K562 (cell line): ENCODE measurements around the gene RFT1. TPM values are rescaled to one million over a fixed set of nuclear protein-coding genes. Genes with fewer than 3 reads are reported as not detected.

Experiments used
- ATAC-seq: fragments of 200-7000 bp; cut with Tn5 transposase; 3 replicates; pipeline ENCODE4 v1.9.1; 2020; ENCODE audit warnings: moderate library complexity
- BruUV-seq: library from RNA; stranded (reverse); fragments of 400-500 nt; replicated peaks from 2 replicates; lab custom pipeline; 2021; lab: Mats Ljungman, UMichigan
- CTCF ChIA-PET: fragments of 300-600 bp; formaldehyde crosslinking; extraction: SDS; loops from one replicate; lab custom pipeline; 2021; ENCODE audit warnings: low intra/inter-chr PET ratio; lab: Yijun Ruan, JAX
- POLR2A ChIA-PET: fragments of 300-600, 350-650 bp; sonication (Branson Sonifier 250); formaldehyde crosslinking; extraction: SDS; loops from one replicate; lab custom pipeline; 2021; ENCODE audit warnings: antibody characterized with exemption, inconsistent platforms; lab: Yijun Ruan, JAX
- DNase-seq, 4 experiments: peaks; one replicate each; pipeline versions ENCODE4 v3.0.0 to v3.0.0-alpha.2; 2011 to 2018; ENCODE audit warnings: low spot score in 3 of 4, mixed read lengths in 3 of 4; ENCODE audit errors: extremely low read depth in 1 of 4
- FAIRE-seq: peaks from 2 replicates; lab custom pipeline; 2011; peaks lifted over from hg19 to GRCh38; lab: Jason Lieb, UNC
- H2AFZ ChIP-seq: 2 replicates; pipeline ENCODE4 v1.6.0; 2011; ENCODE audit warnings: low read depth, low read length, control low read depth, inconsistent platforms
- H3K27ac ChIP-seq: fragments of 200-600 bp; 3 replicates; pipeline ENCODE4 v1.8.0; 2011; ENCODE audit warnings: low read depth, mild to moderate bottlenecking, control low read depth, inconsistent platforms, low read length, moderate library complexity, mixed read lengths; ENCODE audit errors: extremely low read depth
- H3K27me3 ChIP-seq, 2 experiments: fragments of 300-600 bp in 1 of 2; 2 replicates in 1 of 2; 3 replicates in 1 of 2; pipeline versions ENCODE4 v1.6.0 to v1.8.0; 2011; ENCODE audit warnings: inconsistent platforms in 2 of 2, low read length in 2 of 2, mild to moderate bottlenecking in 1 of 2, mixed read lengths in 1 of 2, moderate library complexity in 1 of 2; ENCODE audit not compliant: control insufficient read depth in 2 of 2, insufficient read depth in 2 of 2
- H3K36me3 ChIP-seq: fragments of 300-600 bp; 3 replicates; pipeline ENCODE4 v1.8.0; 2011; ENCODE audit warnings: mild to moderate bottlenecking, low read length, inconsistent platforms; ENCODE audit not compliant: control insufficient read depth, insufficient read depth
- H3K4me1 ChIP-seq, 2 experiments: fragments of 200-600 bp in 1 of 2; replicated peaks in 1 of 2; 2 replicates in 1 of 2; 3 replicates in 1 of 2; pipeline versions ENCODE4 v1.5.1 to v1.8.0; 2011; ENCODE audit warnings: inconsistent platforms in 2 of 2, low read length in 2 of 2, mild to moderate bottlenecking in 1 of 2, mixed read lengths in 1 of 2, moderate library complexity in 1 of 2; ENCODE audit not compliant: control insufficient read depth in 2 of 2, insufficient read depth in 2 of 2
- H3K4me2 ChIP-seq: 2 replicates; pipeline ENCODE4 v1.6.1; 2011; ENCODE audit warnings: low read length, control low read depth, inconsistent platforms, mixed read lengths; ENCODE audit not compliant: insufficient read depth
- H3K4me3 ChIP-seq: fragments of 200-600 bp; sonication (generic), shearing (Covaris generic); 2 replicates; pipeline ENCODE4 v1.5.1; 2016; ENCODE audit warnings: control low read depth, inconsistent platforms
- H3K79me2 ChIP-seq: fragments of 200-600 bp; 3 replicates; pipeline ENCODE4 v1.8.0; 2011; ENCODE audit warnings: low read length, inconsistent platforms; ENCODE audit not compliant: control insufficient read depth, insufficient read depth
- H3K9ac ChIP-seq, 2 experiments: 2 replicates each; pipeline versions ENCODE4 v1.6.0 to v1.6.1; 2011; ENCODE audit warnings: low read depth in 2 of 2, low read length in 2 of 2, control low read depth in 1 of 2, inconsistent platforms in 1 of 2, mild to moderate bottlenecking in 1 of 2, mixed read lengths in 1 of 2; ENCODE audit not compliant: insufficient read depth in 1 of 2
- H3K9me1 ChIP-seq: one replicate; pipeline ENCODE4 v1.6.0; 2011; ENCODE audit warnings: inconsistent platforms, mild to moderate bottlenecking, low read length, moderate library complexity; ENCODE audit not compliant: control insufficient read depth, insufficient read depth
- H3K9me3 ChIP-seq: replicated peaks from 2 replicates; pipeline ENCODE4 v1.5.1; 2011; ENCODE audit warnings: low read depth, low read length, inconsistent platforms; ENCODE audit not compliant: control insufficient read depth, insufficient read depth
- H4K20me1 ChIP-seq: replicated peaks from 2 replicates; pipeline ENCODE4 v1.6.1; 2011; ENCODE audit warnings: low read length, inconsistent platforms, mixed read lengths; ENCODE audit not compliant: control insufficient read depth, insufficient read depth
- BMI1 ChIP-seq: fragments of 150-350 bp; IDR thresholded peaks from 2 replicates; pipeline ENCODE4 v1.6.1; 2014; ENCODE audit warnings: low read length
- CREM ChIP-seq: IDR thresholded peaks from 2 replicates; pipeline ENCODE4 v1.6.1; 2014; ENCODE audit warnings: antibody characterized with exemption, low read depth
- EP400 ChIP-seq: fragments of 450-650 bp; IDR thresholded peaks from 2 replicates; pipeline ENCODE4 v1.6.1; 2017; ENCODE audit warnings: antibody characterized with exemption, mild to moderate bottlenecking, moderate library complexity
- HNRNPL ChIP-seq: fragments of 200-400 bp; formaldehyde crosslinking; IDR thresholded peaks from 2 replicates; pipeline ENCODE4 v1.6.1; 2017; ENCODE audit warnings: low read depth, mild to moderate bottlenecking, low read length
- MAFK ChIP-seq: IDR thresholded peaks from 2 replicates; pipeline ENCODE4 v1.6.1; 2011; ENCODE audit warnings: low read length, improper control_type of control experiment
- MCM7 ChIP-seq, 2 experiments: fragments of 450-650 bp; IDR thresholded peaks; 2 replicates each; pipeline ENCODE4 v1.6.1; 2016 to 2018
- NFXL1 ChIP-seq: fragments of 450-650 bp; formaldehyde crosslinking; IDR thresholded peaks from 2 replicates; pipeline ENCODE4 v1.4.0; 2021; ENCODE audit warnings: mild to moderate bottlenecking
- NR2F6 ChIP-seq: fragments of 450-650 bp; formaldehyde crosslinking; IDR thresholded peaks from 2 replicates; pipeline ENCODE4 v1.4.0; 2020; ENCODE audit warnings: mild to moderate bottlenecking
- SIN3B ChIP-seq: fragments of 450-650 bp; IDR thresholded peaks from 2 replicates; pipeline ENCODE4 v1.6.1; 2017; ENCODE audit warnings: low read depth, mild to moderate bottlenecking, moderate library complexity
- SMC3 ChIP-seq: conservative IDR thresholded peaks from 2 replicates; pipeline ENCODE4 v1.6.1; 2011; ENCODE audit warnings: low read depth, low read length, improper control_type of control experiment; ENCODE audit not compliant: insufficient read depth
- USF1 ChIP-seq: sonication (generic); formaldehyde crosslinking; IDR thresholded peaks from 2 replicates; pipeline ENCODE4 v1.9.0; 2022; ENCODE audit warnings: mild to moderate bottlenecking, missing genetic modification reagents
- ZNF316 ChIP-seq: fragments of 450-650 bp; IDR thresholded peaks from 2 replicates; pipeline ENCODE4 v1.6.1; 2016
- ZNF780A ChIP-seq: fragments of 250-450 bp; sonication (Bioruptor Pico); IDR thresholded peaks from 2 replicates; pipeline ENCODE4 v1.5.0; 2021; ENCODE audit warnings: mild to moderate bottlenecking
- WGBS: fragments of 100-300 bp; shearing (Covaris generic); methylation state at CpG from one replicate; pipeline ENCODE4 v1.1.6; 2016; ENCODE audit warnings: low coverage, mixed read lengths; ENCODE audit not compliant: insufficient coverage; ENCODE audit errors: missing lambda C conversion rate; 5-methylcytosine and 5-hydroxymethylcytosine counted together
- in situ Hi-C: fragments of 300-500 bp; cut with MboI; formaldehyde crosslinking; loops from 4 replicates; pipeline ENCODE4 v1.15.0; 2018; ENCODE audit warnings: inconsistent platforms, mixed read lengths
- intact Hi-C: fragments of 100-400 bp; cut with micrococcal nuclease; formaldehyde crosslinking; loops from 2 replicates; pipeline ENCODE4 v1.14.2; 2022
- polyA plus RNA-seq, 8 experiments: library from polyadenylated mRNA; depleted of rRNA in 4 of 8; stranded (reverse) in 5 of 8; unstranded in 3 of 8; fragments of >200 nt; fragmentation: Nextera tagmentation in 2 of 8; fragmentation: Illumina TruSeq in 1 of 8; extraction: Ambion mirVana in 2 of 8; extraction: Trizol in 1 of 8; gene quantifications; 2 replicates each; pipeline versions ENCODE4 v1.2.1 to v1.2.3, GENCODE V29; 2011 to 2014; ENCODE audit warnings: inconsistent platforms in 1 of 8, missing spikeins in 1 of 8
- total RNA-seq, 7 experiments: library from RNA; depleted of rRNA in 6 of 7; stranded (reverse); fragments of >200 nt in 6 of 7; fragmentation: Illumina TruSeq in 2 of 7; extraction: Trizol in 2 of 7; gene quantifications; 2 replicates each; pipeline versions ENCODE4 v1.2.1 to v1.2.3, GENCODE V29; 2011 to 2021; ENCODE audit warnings: low replicate concordance in 1 of 7
- TF ChIP-seq, protein P1 (sequence below): fragments of 250-450 bp; sonication (Bioruptor Pico); IDR thresholded peaks from 2 replicates; pipeline ENCODE4 v1.5.0; 2021; ENCODE audit warnings: mild to moderate bottlenecking, moderate library complexity
- TF ChIP-seq, protein P2 (sequence below): sonication (generic); IDR thresholded peaks from 2 replicates; pipeline ENCODE4 v1.6.1; 2016
- TF ChIP-seq, protein P3 (sequence below): fragments of 250-450 bp; sonication (Bioruptor Pico); IDR thresholded peaks from 2 replicates; pipeline ENCODE4 v1.4.0; 2020; ENCODE audit warnings: mild to moderate bottlenecking

RFT1 gene
- total and polyA plus RNA-seq, 9 of the 15 experiments (the other 6 are each of a cell fraction or from before 2014, with no cell fraction given) = 4.4 to 23.8 (median 8.9) TPM

- ChIA-PET CTCF (interaction anchor here (0.7 kb wide), 1 partner anchor 20 kb away, joined by 5 read pairs; no protein-coding TSS in a partner anchor), POLR2A (interaction anchor here (1.0 kb wide), 1 partner anchor 99 kb away, joined by 4 read pairs; no protein-coding TSS in a partner anchor)
- no peak overlapping the region for H3K4me3 ChIP-seq
- intact Hi-C loops = loop anchor here (5.0 kb wide), 1 partner anchor 63 kb away; no protein-coding TSS in a partner anchor
- 10% methylated on average over 4 of the region's 6 CpGs for WGBS
- no TSS peak for BruUV-seq
- no peaks in the 10 kb centered on the region for H3K9me1 ChIP-seq
- peaks cover 7 to 12% of the 10 kb centered on the region in 2 experiments; a peak in 4 of 5 replicates for H3K4me1 ChIP-seq
- H3K36me3 ChIP-seq = no peaks in the 10 kb centered on the region
- in situ Hi-C loops = no loop called here
- no peaks in the 10 kb centered on the region for H4K20me1 ChIP-seq
- no peak overlapping the region for H2AFZ ChIP-seq
- H3K9ac ChIP-seq = peak overlapping the region in 1 of 2 experiments; percentile 46; a peak in 1 of 4 replicates
- H3K4me2 ChIP-seq = no peak overlapping the region
- FAIRE-seq = no peak
- peaks cover 5% of the 10 kb centered on the region; the same call in 2 of the 3 replicates for H3K79me2 ChIP-seq
- ATAC-seq = peak; percentile 45
- DNase-seq = peak; percentile 41 to 48 (median 44)
- no peaks in the 10 kb centered on the region for H3K27me3 ChIP-seq
- no peak overlapping the region for H3K27ac ChIP-seq
- H3K9me3 ChIP-seq = no peaks in the 10 kb centered on the region
- TF ChIP-seq CREM (0 out of 2 replicates have a peak, but pooled peaks have one; percentile 12), EP400 (no peak), USF1 (CRISPR knock-in tag) (no peak), SMC3 (no peak), NR2F6 (CRISPR knock-in tag) (no peak), HNRNPL (no peak), SIN3B (no peak), ZNF780A (CRISPR knock-in tag) (no peak), MCM7 (IDR thresholded peaks at IDR 0.05) (no peak), NFXL1 (CRISPR knock-in tag) (no peak), BMI1 (no peak), ZNF316 (no peak), MAFK (no peak)
- TF ChIP-seq, protein P1, sequence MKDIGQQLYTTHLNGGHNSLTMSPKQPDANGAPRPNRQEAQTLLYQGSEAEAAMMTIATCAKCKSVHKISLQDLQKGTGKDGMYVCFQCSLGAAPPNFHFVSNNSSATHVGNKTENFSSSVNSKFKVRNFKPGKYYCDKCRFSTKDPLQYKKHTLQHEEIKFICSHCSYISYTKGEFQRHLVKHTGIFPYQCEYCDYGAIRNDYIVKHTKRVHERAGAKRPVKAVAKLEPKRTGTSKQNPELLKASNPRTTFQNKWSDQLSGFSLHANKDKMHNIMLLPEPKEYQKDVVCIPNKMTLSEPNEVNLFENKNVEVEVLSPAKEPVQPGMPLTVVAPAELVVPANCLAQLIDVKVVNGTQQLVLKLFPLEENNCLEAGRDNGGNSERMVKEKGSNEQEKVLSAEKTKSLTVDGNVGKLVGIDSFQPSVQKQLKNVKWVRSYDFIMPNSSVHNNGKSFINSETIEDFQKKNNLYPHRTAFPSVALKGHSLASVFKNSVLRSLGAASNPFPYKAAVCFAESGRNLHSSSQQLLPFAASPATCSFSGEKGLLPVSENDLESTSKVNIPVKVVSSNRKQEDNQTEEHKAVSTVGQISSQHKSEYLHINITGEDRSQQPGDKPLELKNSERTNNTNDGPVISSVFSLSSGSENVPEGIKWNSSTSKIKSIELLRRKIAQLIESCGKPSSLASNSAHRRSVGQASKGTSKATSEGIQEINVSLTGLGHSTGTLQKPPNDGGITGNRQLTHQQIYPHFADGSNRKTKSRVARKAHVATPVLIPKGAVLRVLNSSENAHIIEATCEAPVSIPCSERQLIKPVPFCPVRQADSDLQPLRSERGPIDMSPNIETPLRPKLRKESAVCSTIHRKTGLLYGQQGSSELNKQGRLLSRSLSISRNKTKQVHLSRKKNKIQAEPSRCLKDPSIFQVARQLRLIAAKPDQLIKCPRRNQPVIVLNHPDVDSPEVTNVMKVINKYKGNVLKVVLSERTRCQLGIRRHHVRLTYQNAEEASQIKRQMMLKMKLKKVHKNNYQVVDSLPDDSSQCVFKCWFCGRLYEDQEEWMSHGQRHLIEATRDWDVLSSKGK = no peak
- TF ChIP-seq, protein P2, sequence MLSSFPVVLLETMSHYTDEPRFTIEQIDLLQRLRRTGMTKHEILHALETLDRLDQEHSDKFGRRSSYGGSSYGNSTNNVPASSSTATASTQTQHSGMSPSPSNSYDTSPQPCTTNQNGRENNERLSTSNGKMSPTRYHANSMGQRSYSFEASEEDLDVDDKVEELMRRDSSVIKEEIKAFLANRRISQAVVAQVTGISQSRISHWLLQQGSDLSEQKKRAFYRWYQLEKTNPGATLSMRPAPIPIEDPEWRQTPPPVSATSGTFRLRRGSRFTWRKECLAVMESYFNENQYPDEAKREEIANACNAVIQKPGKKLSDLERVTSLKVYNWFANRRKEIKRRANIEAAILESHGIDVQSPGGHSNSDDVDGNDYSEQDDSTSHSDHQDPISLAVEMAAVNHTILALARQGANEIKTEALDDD = no peak
- TF ChIP-seq, protein P3, sequence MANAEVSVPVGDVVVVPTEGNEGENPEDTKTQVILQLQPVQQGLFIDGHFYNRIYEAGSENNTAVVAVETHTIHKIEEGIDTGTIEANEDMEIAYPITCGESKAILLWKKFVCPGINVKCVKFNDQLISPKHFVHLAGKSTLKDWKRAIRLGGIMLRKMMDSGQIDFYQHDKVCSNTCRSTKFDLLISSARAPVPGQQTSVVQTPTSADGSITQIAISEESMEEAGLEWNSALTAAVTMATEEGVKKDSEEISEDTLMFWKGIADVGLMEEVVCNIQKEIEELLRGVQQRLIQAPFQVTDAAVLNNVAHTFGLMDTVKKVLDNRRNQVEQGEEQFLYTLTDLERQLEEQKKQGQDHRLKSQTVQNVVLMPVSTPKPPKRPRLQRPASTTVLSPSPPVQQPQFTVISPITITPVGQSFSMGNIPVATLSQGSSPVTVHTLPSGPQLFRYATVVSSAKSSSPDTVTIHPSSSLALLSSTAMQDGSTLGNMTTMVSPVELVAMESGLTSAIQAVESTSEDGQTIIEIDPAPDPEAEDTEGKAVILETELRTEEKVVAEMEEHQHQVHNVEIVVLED = no peak
Observed at GRCh38 chr3:53134631-53135232, 4.5 kb upstream of the RFT1 start.
